SU-DHL-6 (cell line): ENCODE data around the gene ZMAT1.

Source experiments
- CTCF ChIP-seq: fragments of 200-600 bp; sonication (generic); IDR thresholded peaks from one replicate; pipeline ENCODE4 v1.5.1; 2017; ENCODE audit warnings: antibody characterized with exemption, mild to moderate bottlenecking, low read length, moderate library complexity; ENCODE audit not compliant: insufficient read depth, poor library complexity, severe bottlenecking
- EZH2phosphoT487 ChIP-seq: fragments of 200-600 bp; sonication (generic), shearing (Covaris generic); conservative IDR thresholded peaks from 2 replicates; pipeline ENCODE4 v1.6.1; 2018; ENCODE audit warnings: mild to moderate bottlenecking, antibody characterized with exemption, low read length, moderate library complexity, mixed read lengths

GRCh38 chrX:101925733-101926132 is 6.1 kb downstream of the ZMAT1 start:
- TF ChIP-seq CTCF (no peak), EZH2phosphoT487 (no peak)
